NCI-H1930 (cell line): Measurements from ENCODE around the gene EYS.

Experiments used
- DNase-seq, 2 experiments: peaks; one replicate each; lab custom pipeline; 2025; lab: John Stamatoyannopoulos, UW

EYS gene

GRCh38 chr6:63734923-63735322 lies 1972.1 kb downstream of the EYS start:
- DNase-seq, result peak in 1 of 2 experiments; percentile 11

- DNase-seq, result no peak
These were observed 1974.7 kb downstream of the EYS start for GRCh38 chr6:63732336-63732735.

- no peak for DNase-seq
These were observed 1975.1 kb downstream of the EYS start for GRCh38 chr6:63731930-63732329.

- DNase-seq, result no peak
These were observed 1976.7 kb downstream of the EYS start for GRCh38 chr6:63730311-63730710.

- DNase-seq, result no peak
These were observed 1982.3 kb downstream of the EYS start for GRCh38 chr6:63724721-63725120.

- no peak for DNase-seq
These were observed 1985.8 kb downstream of the EYS start for GRCh38 chr6:63721181-63721580.

GRCh38 chr6:63716169-63716568 lies 1990.9 kb downstream of the EYS start:
- no peak for DNase-seq

- no peak for DNase-seq
These were observed 1992.9 kb downstream of the EYS start for GRCh38 chr6:63714091-63714490.

- DNase-seq, result no peak
These were observed 1993.7 kb downstream of the EYS start for GRCh38 chr6:63713332-63713731.

GRCh38 chr6:63709148-63709547 lies 1997.9 kb downstream of the EYS start:
- DNase-seq, result no peak

GRCh38 chr6:63708631-63709030 lies 1998.4 kb downstream of the EYS start:
- no peak for DNase-seq

- no peak for DNase-seq
These were observed 2000.4 kb downstream of the EYS start for GRCh38 chr6:63706630-63707029.

- DNase-seq, result no peak
These were observed 2001.3 kb downstream of the EYS start for GRCh38 chr6:63705707-63706106.

GRCh38 chr6:63690221-63690620 lies 2016.8 kb downstream of the EYS start:
- DNase-seq, result no peak

GRCh38 chr6:63689421-63689820 lies 2017.6 kb downstream of the EYS start:
- no peak for DNase-seq

- DNase-seq, result no peak
These were observed 2021.3 kb downstream of the EYS start for GRCh38 chr6:63685446-63686379.

GRCh38 chr6:63683071-63683603 lies 2023.9 kb downstream of the EYS start:
- no peak for DNase-seq

- DNase-seq, result no peak
These were observed 2029.7 kb downstream of the EYS start for GRCh38 chr6:63677282-63677681.

- DNase-seq, result no peak
These were observed 2030.5 kb downstream of the EYS start for GRCh38 chr6:63676412-63677114.

- DNase-seq, result no peak
These were observed 2031.9 kb downstream of the EYS start for GRCh38 chr6:63675138-63675537.

- no peak for DNase-seq
These were observed 2032.4 kb downstream of the EYS start for GRCh38 chr6:63674635-63675034.

- no peak for DNase-seq
These were observed 2033.3 kb downstream of the EYS start for GRCh38 chr6:63673692-63674091.

- DNase-seq, result no peak
These were observed 2034.4 kb downstream of the EYS start for GRCh38 chr6:63672582-63673129.
